HG02885 (cell line): Measurements from ENCODE around the gene PDZD2.
"Not testable (repeated sequence)": the region's sequence is repeated elsewhere in the genome, so short reads cannot be mapped to it uniquely, and the experiment has no call there.

Source experiments
- ATAC-seq: cut with Tn5 transposase; IDR thresholded peaks from one replicate; pipeline ENCODE4 v1.9.1; 2021; ENCODE audit warnings: mild to moderate bottlenecking; ENCODE audit not compliant: unreplicated experiment, poor library complexity

The PDZD2 gene

GRCh38 chr5:31944684-31945445 is 305.9 kb downstream of the PDZD2 start:
- no peak for ATAC-seq

DNA sequence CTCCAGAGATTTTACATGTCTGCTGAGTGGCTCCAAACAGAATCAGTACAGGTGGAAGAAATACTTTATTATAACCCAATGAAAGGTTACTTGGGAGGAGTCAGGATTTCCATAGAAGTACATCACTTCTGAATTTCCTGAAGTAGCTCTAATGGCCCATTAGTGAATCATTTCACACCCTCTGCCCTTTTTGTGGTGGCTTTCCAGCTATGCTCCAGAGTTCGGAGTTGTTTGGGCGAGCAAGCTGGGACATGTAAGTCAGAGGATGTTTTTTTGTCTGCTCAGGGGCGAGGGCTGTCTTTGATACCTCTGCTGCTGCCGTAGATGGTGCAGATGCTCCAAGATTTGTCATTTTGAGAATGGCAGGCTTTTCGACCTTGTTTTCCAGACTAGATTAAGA is 309.1 kb downstream of the PDZD2 start:
- no peak for ATAC-seq

GRCh38 chr5:31952067-31952466 is 313.1 kb downstream of the PDZD2 start:
- ATAC-seq = no peak

DNA sequence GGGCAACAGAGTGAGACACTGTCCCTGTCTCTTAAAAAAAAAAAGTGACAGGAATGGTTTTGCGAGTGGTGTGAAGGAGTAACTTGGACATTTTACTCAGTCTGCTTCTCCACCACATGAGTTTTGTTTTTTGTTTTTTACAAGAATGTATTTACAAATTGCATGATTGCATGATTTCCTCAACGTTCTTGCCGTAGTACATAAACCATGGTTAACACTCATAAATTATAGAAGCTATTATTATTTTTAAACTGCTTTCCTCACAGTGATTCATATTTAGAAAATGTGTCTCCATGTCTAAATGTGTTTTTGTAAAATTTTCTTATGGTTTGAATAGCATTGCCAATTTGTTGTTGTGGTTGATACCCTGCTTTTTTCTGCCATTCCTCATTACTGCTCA is 315.2 kb downstream of the PDZD2 start:
- ATAC-seq = no peak

GRCh38 chr5:31957151-31957550 is 318.2 kb downstream of the PDZD2 start:
- no peak for ATAC-seq

DNA sequence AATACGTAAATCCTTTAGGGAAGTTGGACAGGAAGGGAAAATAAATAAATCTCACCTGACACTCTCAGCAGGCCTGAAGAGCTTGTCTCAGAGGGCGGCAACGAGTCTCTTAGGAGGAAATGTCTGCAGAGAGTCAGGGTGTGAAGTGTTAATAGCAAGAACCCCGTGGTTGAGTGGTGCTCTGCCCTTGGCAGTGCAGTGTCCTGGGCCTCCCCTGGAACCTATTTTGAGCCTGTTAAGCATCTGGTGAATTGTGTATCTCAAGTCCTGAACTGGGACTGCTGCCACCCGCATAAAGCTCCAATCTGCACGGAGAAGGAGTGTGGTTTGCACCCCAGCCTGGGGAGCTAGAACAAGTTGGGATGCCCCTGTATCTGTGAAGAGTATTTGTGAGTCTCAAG is 323.4 kb downstream of the PDZD2 start:
- ATAC-seq = no peak

GRCh38 chr5:31962871-31963307 is 324.0 kb downstream of the PDZD2 start:
- ATAC-seq = no peak

- ATAC-seq = no peak
Measured at GRCh38 chr5:31963358-31964006, 324.6 kb downstream of the PDZD2 start.

DNA sequence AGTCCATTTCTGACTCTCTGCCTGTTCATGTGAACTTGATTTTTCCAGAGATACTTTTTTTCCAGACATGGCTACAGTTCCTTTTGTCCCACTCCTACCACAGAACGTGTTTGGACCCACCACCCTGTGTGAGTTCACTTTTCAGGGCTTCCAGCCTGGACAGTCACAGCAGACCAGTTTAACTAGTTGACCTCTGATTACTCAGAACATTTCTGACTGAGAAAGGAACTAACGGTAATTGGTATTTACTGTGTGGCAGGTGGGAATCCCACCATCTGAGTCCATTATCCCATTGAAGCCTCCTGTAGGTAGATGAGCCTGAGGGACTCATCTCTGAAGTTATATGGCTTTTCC is 325.1 kb downstream of the PDZD2 start:
- ATAC-seq = no peak

- ATAC-seq = no peak
Measured at GRCh38 chr5:31965227-31965626, 326.3 kb downstream of the PDZD2 start.

- ATAC-seq = no peak
Measured at GRCh38 chr5:31966936-31967335, 328.0 kb downstream of the PDZD2 start.

- no peak for ATAC-seq
Measured at GRCh38 chr5:31967461-31967860, 328.5 kb downstream of the PDZD2 start.

GRCh38 chr5:31972558-31972957 is 333.6 kb downstream of the PDZD2 start:
- no peak for ATAC-seq

GRCh38 chr5:31975189-31975612 is 336.3 kb downstream of the PDZD2 start:
- ATAC-seq = not testable (repeated sequence)

GRCh38 chr5:31976169-31976568 is 337.2 kb downstream of the PDZD2 start:
- ATAC-seq = no peak

DNA sequence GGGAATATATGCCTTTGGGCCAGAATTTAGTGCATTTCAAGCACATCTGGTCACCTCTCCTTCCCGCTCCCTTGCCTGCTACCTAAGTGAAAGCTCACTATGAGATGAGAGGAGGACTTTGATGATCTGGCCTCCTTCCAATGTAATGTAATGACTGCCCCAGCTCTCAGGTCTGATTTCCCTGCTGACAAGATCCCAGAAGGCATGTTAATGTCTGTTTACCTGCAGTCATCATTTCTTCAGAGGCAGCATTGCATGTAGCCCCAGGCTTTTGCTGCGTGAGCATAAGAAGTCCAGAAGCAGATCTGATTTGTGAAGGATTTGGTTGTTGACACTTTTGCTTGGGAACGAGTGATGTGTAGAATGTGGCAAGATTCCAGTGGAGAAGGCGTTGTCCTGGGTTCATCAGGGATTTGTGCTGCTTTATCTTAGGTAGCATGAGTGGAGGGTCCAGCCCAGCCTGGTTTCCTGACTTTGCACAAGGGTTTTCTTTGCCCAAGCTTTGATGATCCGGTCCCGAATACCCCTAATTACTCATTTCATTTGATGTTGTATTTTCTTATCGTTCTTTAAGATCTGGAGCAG is 342.5 kb downstream of the PDZD2 start:
- ATAC-seq = no peak

DNA sequence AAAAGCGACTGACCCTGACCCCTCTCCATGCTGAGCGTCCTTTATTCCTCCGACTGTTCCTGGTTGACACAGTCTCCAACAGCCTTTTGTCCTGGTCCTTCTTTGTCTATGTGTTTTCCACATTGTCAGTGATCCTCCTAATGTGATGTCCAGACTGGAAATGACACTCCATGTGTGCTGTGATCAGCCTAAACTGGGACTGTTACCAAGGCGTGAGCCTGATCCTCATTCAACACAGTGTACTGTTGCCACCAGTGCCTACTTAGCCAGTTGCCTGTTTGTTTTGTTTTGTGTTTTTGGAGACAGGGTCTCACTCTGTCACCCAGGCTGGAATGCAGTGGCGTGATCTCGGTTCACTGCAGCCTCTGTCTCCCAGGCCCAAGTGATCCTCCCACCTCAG is 343.1 kb downstream of the PDZD2 start:
- ATAC-seq = no peak

DNA sequence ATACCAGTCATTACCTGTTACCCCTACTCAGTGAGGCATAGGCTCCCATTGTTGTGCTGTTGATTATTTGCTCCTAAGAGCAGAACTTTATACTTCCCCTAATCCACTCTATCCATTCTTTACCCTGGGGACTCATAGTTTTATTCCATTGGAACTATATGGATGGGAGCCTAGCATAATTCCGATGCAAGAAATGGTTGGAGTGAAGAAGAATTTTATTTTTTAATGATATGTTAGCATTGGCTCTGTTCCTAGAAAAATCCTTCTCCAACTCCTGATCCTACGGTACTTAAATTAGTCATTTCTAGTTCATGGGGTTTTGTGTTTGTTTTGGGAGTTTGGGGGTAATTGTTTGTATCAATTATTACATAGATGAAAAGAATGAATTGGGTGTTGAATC is 343.7 kb downstream of the PDZD2 start:
- no peak for ATAC-seq

DNA sequence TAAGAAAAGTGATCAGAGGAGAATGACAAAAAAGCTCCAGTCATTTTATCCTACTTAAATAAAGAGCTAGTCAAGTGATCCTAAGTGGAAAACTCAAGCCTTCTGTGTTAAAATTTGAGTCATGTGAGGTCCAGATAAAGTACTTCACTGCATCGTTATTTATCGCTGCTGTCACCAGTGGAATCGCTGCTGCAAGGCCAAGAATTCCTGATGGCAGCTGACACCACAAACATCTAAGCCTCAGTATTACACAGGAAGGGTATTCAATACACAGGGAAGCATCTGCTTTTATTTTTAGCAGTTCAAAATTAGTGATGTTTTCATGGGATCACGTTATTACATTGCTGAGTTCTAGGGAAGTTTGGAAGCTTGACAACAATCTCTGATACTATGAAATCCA is 344.9 kb downstream of the PDZD2 start:
- ATAC-seq = no peak

- ATAC-seq = no peak
Measured at GRCh38 chr5:31984691-31985090, 345.8 kb downstream of the PDZD2 start.

DNA sequence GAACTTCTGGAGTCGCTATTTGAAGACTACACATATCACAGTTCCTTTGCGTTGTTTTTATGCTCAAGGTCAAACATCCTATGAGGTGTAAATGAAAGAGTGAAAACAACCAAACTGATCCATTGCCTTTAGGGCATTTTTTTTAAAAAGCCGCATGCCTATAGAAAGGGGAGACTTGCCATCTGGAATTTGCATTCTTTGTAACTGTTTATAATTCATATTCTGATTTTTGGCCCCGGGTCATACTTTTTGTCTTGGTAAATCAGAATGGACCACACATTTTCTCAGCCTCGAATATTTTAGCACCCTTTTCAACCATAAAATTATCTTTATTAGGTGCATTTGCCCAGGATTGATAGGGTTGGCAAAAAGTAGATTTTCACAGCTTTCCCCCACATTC is 347.2 kb downstream of the PDZD2 start:
- no peak for ATAC-seq
